ENCODE data around the gene HCN4.

- TF ChIP-seq CTCF (IDR thresholded peaks at IDR 0.05) (no peak), POLR2A (IDR thresholded peaks at IDR 0.05) (no peak)
These were observed 36.5 kb downstream of the HCN4 start for GRCh38 chr15:73331991-73332925.

Measured in Peyer's patch (tissue), 4 donors.